ENCODE measurements around the gene SLC2A9. TPM values are rescaled to one million over a fixed set of nuclear protein-coding genes. Genes with fewer than 3 reads are reported as not detected.

SLC2A9 gene
- total RNA-seq, 2 donors from 2014 or later, result 1.6 to 8.6 TPM

GRCh38 chr4:9859810-9860209, 161.5 kb downstream of the SLC2A9 start:
- 65 to 68% methylated on average over 6 of the region's 6 CpGs for WGBS, 2 donors

GRCh38 chr4:9849538-9849920, 171.8 kb downstream of the SLC2A9 start:
- ATAC-seq (no peak), DNase-seq (no peak)
- intact Hi-C loops (cut with DNase I), result no loop called here
- H3K27ac ChIP-seq, result no peak overlapping the region
- H3K27me3 ChIP-seq, result no peaks in the 10 kb centered on the region
- no peak for TF ChIP-seq POLR2A (IDR thresholded peaks at IDR 0.05)
- TF ChIP-seq CTCF (IDR thresholded peaks at IDR 0.05), result no peak
- no peaks in the 10 kb centered on the region for H3K9me3 ChIP-seq
- H3K4me3 ChIP-seq, result no peak overlapping the region
- H3K4me1 ChIP-seq, result no peaks in the 10 kb centered on the region
- 81 to 84% methylated on average over 2 of the region's 2 CpGs for WGBS, 2 donors
- H3K36me3 ChIP-seq (replicated peaks in 1 of 2; ENCODE audit: insufficient read depth in 1 of 2, low read depth in 2 of 2), result no peaks in the 10 kb centered on the region

More at GRCh38 chr4:9859810-9860209, 161.5 kb downstream of the SLC2A9 start:
- DNase-seq (no peak), ATAC-seq (no peak)
- Histone ChIP-seq H3K36me3 (replicated peaks in 1 of 2; ENCODE audit: insufficient read depth in 1 of 2, low read depth in 2 of 2) (no peaks in the 10 kb centered on the region), H3K27ac (no peak overlapping the region), H3K27me3 (no peaks in the 10 kb centered on the region), H3K4me1 (no peaks in the 10 kb centered on the region), H3K4me3 (no peak overlapping the region), H3K9me3 (peaks cover 0 to 8% (median 0%) of the 10 kb centered on the region in 3 donors)
- no peak for TF ChIP-seq POLR2A (IDR thresholded peaks at IDR 0.05)
- TF ChIP-seq CTCF (IDR thresholded peaks at IDR 0.05), result no peak
- intact Hi-C loops (cut with DNase I), result no loop called here

GRCh38 chr4:9847968-9848748, 173.1 kb downstream of the SLC2A9 start:
- WGBS, 2 donors, result 57 to 63% methylated on average over 4 to 5 of the region's 5 CpGs
- DNase-seq, result no peak
- TF ChIP-seq CTCF (IDR thresholded peaks at IDR 0.05), result no peak
- no peak for TF ChIP-seq POLR2A (IDR thresholded peaks at IDR 0.05)
- ATAC-seq, result no peak
- Histone ChIP-seq H3K27me3 (no peaks in the 10 kb centered on the region), H3K4me1 (no peaks in the 10 kb centered on the region), H3K4me3 (no peak overlapping the region), H3K9me3 (no peaks in the 10 kb centered on the region), H3K36me3 (replicated peaks in 1 of 2; ENCODE audit: insufficient read depth in 1 of 2, low read depth in 2 of 2) (no peaks in the 10 kb centered on the region), H3K27ac (no peak overlapping the region)
- intact Hi-C loops (cut with DNase I), result no loop called here

GRCh38 chr4:9845791-9846493, 175.4 kb downstream of the SLC2A9 start:
- Histone ChIP-seq H3K27ac (no peak overlapping the region), H3K9me3 (no peaks in the 10 kb centered on the region), H3K4me1 (no peaks in the 10 kb centered on the region), H3K27me3 (no peaks in the 10 kb centered on the region), H3K36me3 (replicated peaks in 1 of 2; ENCODE audit: insufficient read depth in 1 of 2, low read depth in 2 of 2) (no peaks in the 10 kb centered on the region), H3K4me3 (no peak overlapping the region)
- TF ChIP-seq POLR2A (IDR thresholded peaks at IDR 0.05) (no peak), CTCF (IDR thresholded peaks at IDR 0.05) (no peak)
- ATAC-seq (no peak), DNase-seq (no peak)
- WGBS, 2 donors, result 75 to 79% methylated on average over 9 of the region's 9 CpGs
- intact Hi-C loops (cut with DNase I), result no loop called here
